Stimulated activated CD4-positive, alpha-beta T cell treated with anti-CD3 and anti-CD28 coated beads, Interleukin-12 subunit alpha, Interleukin-12 subunit beta, amount 100 ng/mL, for 48 hours (primary cell): Measurements from ENCODE around the gene ZNF674.
"Not testable (repeated sequence)": the region's sequence is repeated elsewhere in the genome, so short reads cannot be mapped to it uniquely, and the experiment has no call there.

Experiments
- DNase-seq, 3 donors: peaks; one replicate each; pipeline ENCODE4 v3.0.0-alpha.2; 2020; ENCODE audit warnings: low read depth in 2 of 3, low spot score in 1 of 3

The ZNF674 gene

GRCh38 chrX:46571423-46572339, 26.5 kb upstream of the ZNF674 start:
- DNase-seq = no peak

- DNase-seq = no peak
Measured at GRCh38 chrX:46569621-46570020, 24.4 kb upstream of the ZNF674 start.

- no peak for DNase-seq
Measured at GRCh38 chrX:46567388-46567787, 22.2 kb upstream of the ZNF674 start.

- DNase-seq = no peak
Measured at GRCh38 chrX:46561824-46562657, 16.8 kb upstream of the ZNF674 start.

GRCh38 chrX:46559062-46559461, 13.8 kb upstream of the ZNF674 start:
- no peak for DNase-seq

- DNase-seq = no peak
Measured at GRCh38 chrX:46554942-46555341, 9.7 kb upstream of the ZNF674 start.

- DNase-seq = no peak
Measured at GRCh38 chrX:46553935-46554334, 8.7 kb upstream of the ZNF674 start.

- no peak for DNase-seq
Measured at GRCh38 chrX:46551494-46552128, 6.4 kb upstream of the ZNF674 start.

GRCh38 chrX:46549914-46550313, 4.7 kb upstream of the ZNF674 start:
- DNase-seq = no peak

- DNase-seq = no peak
Measured at GRCh38 chrX:46547857-46548256, 2.6 kb upstream of the ZNF674 start.

- not testable (repeated sequence) for DNase-seq
Measured at GRCh38 chrX:46544527-46544926, 694 bp downstream of the ZNF674 start.

- no peak for DNase-seq
Measured at GRCh38 chrX:46543441-46543840, 1.8 kb downstream of the ZNF674 start.

GRCh38 chrX:46531442-46531841, 13.8 kb downstream of the ZNF674 start:
- no peak for DNase-seq

GRCh38 chrX:46530404-46530908, 14.8 kb downstream of the ZNF674 start:
- DNase-seq = not testable (repeated sequence)

GRCh38 chrX:46529740-46530403, 15.3 kb downstream of the ZNF674 start:
- not testable (repeated sequence) for DNase-seq

GRCh38 chrX:46528640-46529039, 16.6 kb downstream of the ZNF674 start:
- not testable (repeated sequence) for DNase-seq

- no peak for DNase-seq
Measured at GRCh38 chrX:46506076-46506475, 39.1 kb downstream of the ZNF674 start.

- no peak for DNase-seq
Measured at GRCh38 chrX:46502848-46503247, 42.4 kb downstream of the ZNF674 start.

GRCh38 chrX:46500054-46500453, 45.2 kb downstream of the ZNF674 start:
- no peak for DNase-seq

GRCh38 chrX:46488712-46489111, 56.5 kb downstream of the ZNF674 start:
- DNase-seq = no peak

- DNase-seq = no peak
Measured at GRCh38 chrX:46485897-46486296, 59.3 kb downstream of the ZNF674 start.
